Middle frontal gyrus (tissue), 1 donor: ENCODE measurements around the gene UMODL1.

ENCODE experiments used
- DNase-seq: peaks from one replicate; pipeline ENCODE4 v3.0.0-alpha.2; 2015; ENCODE audit warnings: low spot score; ENCODE audit errors: extremely low spot score

Gene UMODL1

GRCh38 chr21:42129300-42130266, 58.5 kb downstream of the UMODL1 start:
- DNase-seq = no peak

DNA sequence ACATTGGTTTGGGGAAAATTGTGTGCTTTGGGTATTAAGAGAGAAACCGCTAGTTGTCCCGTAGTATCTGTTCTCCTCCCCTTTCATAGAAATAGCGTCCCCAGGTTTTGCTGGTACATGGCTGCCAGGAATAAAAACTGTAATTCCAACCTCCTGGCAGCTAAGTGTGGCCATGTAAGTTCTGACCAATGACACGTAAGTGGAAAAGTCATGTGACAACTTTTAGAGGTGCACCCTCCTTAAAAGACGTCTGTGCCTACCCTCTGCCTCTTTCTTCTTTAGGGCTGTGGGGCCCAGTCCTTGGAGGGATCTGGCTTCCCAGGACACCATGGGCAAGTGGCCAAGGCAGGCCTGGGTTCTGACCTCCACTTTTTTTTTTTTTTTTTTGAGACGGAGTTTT, 59.3 kb downstream of the UMODL1 start:
- DNase-seq = no peak

- DNase-seq = no peak
Measured at GRCh38 chr21:42132183-42132582, 61.1 kb downstream of the UMODL1 start.

DNA sequence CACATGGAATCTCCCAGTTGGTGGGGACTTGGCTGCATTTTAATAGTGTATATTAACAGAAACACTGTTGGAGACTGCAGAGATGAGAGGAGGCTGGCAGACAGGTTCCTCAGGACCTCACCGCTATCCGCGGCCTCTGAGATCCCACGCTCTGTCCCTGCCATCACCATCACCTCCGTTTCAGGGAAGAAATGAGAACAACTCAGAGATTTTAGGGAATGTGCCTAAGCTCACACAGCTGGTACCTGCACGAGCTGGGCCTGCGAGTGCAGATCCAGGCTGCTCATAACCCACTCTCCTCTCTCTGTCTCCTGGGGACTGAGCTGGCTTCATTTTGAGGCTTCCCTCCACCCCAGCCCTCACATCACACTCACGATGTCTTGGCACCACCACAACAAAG, 62.0 kb downstream of the UMODL1 start:
- no peak for DNase-seq

DNA sequence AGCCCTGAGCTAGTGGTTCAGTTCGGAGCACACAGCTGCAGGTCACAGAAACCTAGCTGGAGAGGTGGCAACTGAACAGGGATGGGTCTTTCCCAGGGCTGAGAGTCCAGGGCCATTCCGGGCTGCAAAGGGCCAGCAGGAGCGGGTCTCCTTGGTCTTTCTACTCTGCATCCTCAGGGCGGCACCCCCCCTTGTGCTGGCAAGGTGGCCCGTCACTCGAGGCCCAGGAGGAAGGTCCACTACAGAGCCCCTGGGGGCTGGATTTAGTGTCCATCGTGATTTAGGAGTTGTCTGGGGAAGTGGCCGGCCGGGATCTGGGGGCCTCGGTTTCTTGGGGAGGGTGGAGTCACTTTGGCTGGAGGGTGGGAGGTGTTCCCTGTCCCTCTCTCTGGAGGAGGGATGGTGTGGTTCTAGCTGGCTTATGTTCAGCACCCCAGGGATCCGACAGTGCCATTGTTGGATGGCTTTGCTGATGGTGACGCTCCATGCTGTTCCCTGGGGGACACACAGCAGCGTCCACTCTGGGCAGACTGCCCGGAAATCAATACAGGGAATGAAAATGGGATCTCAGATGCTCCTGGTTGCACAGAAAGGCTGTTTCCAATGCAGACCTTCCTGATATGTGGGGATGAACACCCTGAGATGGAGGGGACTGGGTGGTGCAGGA, 64.4 kb downstream of the UMODL1 start:
- DNase-seq = no peak

GRCh38 chr21:42137191-42137904, 66.2 kb downstream of the UMODL1 start:
- DNase-seq = no peak

DNA sequence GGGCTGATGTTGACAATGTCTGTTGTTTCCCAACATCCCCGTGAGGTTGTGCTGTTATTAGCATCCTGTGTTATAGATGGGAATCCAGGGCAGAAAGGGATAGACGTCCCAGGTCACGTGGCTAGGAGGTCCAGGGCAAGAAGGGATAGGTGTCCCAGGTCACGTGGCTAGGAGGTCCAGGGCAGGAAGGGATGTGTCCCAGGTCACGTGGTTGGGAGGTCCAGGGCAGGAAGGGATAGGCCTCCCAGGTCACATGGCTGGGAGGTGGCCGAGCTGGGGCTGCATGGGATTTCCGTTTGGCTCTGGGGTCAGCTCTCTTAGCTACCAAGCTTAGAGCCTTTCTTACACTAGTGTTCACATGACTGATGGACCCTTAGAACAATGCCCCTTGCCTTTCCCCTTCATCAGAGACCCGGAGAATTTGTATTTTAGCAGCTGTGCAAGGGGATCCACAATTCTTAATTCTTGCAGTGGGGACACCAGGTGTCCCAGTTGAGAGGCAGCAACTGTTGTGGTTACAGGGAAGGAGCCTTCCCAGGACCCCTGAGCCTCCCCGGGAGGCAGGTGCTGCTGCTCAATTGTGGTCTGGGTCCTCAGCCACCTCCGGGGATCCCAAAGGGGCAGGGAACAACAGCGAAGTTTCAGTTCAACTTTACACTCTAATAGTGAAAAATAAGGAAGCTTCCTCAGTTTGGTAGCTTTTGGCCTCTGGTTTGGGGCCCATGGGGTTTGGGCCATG, 69.2 kb downstream of the UMODL1 start:
- DNase-seq = no peak

GRCh38 chr21:42141643-42142042, 70.5 kb downstream of the UMODL1 start:
- no peak for DNase-seq

DNA sequence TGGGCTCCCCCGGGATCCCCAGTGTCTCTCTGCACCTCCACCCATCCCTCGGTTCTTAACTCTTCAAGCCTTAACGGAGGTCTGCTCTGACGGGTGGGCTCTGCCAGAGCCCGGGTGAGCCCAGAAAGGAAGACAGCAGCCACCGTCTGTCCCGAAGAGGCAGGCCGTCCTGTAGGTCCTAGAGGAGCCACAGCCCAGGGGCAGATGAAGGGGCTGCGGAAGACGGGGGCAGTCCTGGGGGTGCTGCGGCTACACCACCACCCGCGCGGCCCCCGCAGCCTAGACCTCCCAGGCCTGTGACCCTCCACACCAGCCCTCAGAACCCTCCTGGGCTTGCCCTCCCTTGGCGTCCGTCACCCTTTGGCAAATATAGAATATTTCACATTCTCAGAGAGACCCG, 71.0 kb downstream of the UMODL1 start:
- no peak for DNase-seq

GRCh38 chr21:42142627-42143026, 71.5 kb downstream of the UMODL1 start:
- no peak for DNase-seq

GRCh38 chr21:42143111-42143510, 72.0 kb downstream of the UMODL1 start:
- DNase-seq = no peak

DNA sequence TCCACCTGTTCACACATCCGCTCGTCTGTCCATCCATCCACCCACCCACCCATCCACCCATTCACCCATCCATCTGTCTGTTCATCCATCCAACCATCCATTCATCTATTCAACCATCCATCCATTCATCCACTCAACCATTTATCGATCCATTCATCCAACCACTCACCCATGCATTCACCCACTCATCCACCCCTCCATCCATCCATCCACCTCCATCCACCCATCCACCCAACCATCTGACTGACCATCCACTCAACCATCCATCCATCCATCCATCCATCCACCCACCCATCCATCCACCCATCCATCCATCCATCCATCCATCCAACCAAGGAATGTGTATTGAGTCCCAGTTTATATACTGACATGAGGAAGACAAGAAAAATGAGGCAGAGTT, 73.1 kb downstream of the UMODL1 start:
- DNase-seq = no peak

GRCh38 chr21:42144679-42145568, 73.8 kb downstream of the UMODL1 start:
- DNase-seq = no peak

GRCh38 chr21:42145569-42146272, 74.6 kb downstream of the UMODL1 start:
- DNase-seq = peak; percentile 74

- no peak for DNase-seq
Measured at GRCh38 chr21:42146273-42146805, 75.2 kb downstream of the UMODL1 start.

DNA sequence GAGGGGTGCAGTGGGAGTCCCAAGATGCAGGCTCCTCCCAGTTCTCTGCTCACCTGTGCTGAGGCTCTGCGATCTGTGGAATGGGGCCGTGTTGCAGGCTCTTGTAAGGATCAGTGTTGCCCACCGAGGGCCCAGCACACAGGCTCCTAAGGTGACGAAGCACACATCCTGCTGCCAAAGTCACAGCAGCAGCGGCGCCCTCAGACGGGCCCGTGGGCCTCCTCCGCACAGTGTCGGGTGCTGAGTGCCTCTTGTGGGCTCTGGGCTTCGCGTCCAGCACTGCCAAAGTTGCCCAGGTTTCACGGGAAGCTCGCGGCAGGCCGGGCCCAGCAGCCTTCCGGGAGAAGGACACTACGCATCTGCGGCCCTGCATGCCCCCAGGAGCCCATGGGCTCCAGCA, 75.7 kb downstream of the UMODL1 start:
- DNase-seq = no peak

GRCh38 chr21:42147386-42148020, 76.4 kb downstream of the UMODL1 start:
- DNase-seq = no peak

- no peak for DNase-seq
Measured at GRCh38 chr21:42148097-42148496, 77.0 kb downstream of the UMODL1 start.

GRCh38 chr21:42148584-42148983, 77.5 kb downstream of the UMODL1 start:
- no peak for DNase-seq
